WERI-Rb-1 (cell line): ENCODE measurements around the gene ZBTB18.

ENCODE experiments used
- DNase-seq: peaks from one replicate; pipeline ENCODE4 v3.0.0-alpha.2; 2020
- H3K27ac ChIP-seq: fragments of 250-450 bp; sonication (Bioruptor Pico); 2 replicates; pipeline ENCODE4 v1.5.1; 2020; ENCODE audit warnings: mild to moderate bottlenecking, moderate library complexity
- H3K27me3 ChIP-seq: fragments of 250-450 bp; sonication (Bioruptor Pico); 2 replicates; pipeline ENCODE4 v1.5.1; 2021; ENCODE audit warnings: mild to moderate bottlenecking, low read depth, moderate library complexity; ENCODE audit not compliant: insufficient read depth, severe bottlenecking
- H3K36me3 ChIP-seq: fragments of 250-450 bp; sonication (Bioruptor Pico); 2 replicates; pipeline ENCODE4 v1.5.1; 2020; ENCODE audit warnings: mild to moderate bottlenecking, moderate library complexity
- H3K4me3 ChIP-seq: 2 replicates; pipeline ENCODE4 v1.5.1; 2011; ENCODE audit warnings: low read depth, mild to moderate bottlenecking, control low read depth, low read length
- H3K9me3 ChIP-seq: fragments of 250-450 bp; sonication (Bioruptor Pico); 2 replicates; pipeline ENCODE4 v1.5.1; 2021; ENCODE audit warnings: mild to moderate bottlenecking, moderate library complexity; ENCODE audit not compliant: severe bottlenecking
- CTCF ChIP-seq: IDR thresholded peaks from 2 replicates; pipeline ENCODE4 v1.5.1; 2011; ENCODE audit warnings: low read depth, mild to moderate bottlenecking, control low read depth, inconsistent platforms, low read length

Gene ZBTB18

GRCh38 chr1:244065063-244065793, 14.1 kb downstream of the ZBTB18 start:
- peaks cover 4% of the 10 kb centered on the region for H3K9me3 ChIP-seq
- H3K27ac ChIP-seq, result peak overlapping the region; percentile 25
- TF ChIP-seq CTCF, result no peak
- peak; percentile 46 for DNase-seq
- no peaks in the 10 kb centered on the region for H3K36me3 ChIP-seq
- H3K4me3 ChIP-seq, result no peak overlapping the region
- no peaks in the 10 kb centered on the region for H3K27me3 ChIP-seq

GRCh38 chr1:244065960-244066388, 14.9 kb downstream of the ZBTB18 start:
- peaks cover 4% of the 10 kb centered on the region for H3K9me3 ChIP-seq
- no peaks in the 10 kb centered on the region for H3K27me3 ChIP-seq
- H3K36me3 ChIP-seq, result no peaks in the 10 kb centered on the region
- H3K4me3 ChIP-seq, result no peak overlapping the region
- no peak for DNase-seq
- H3K27ac ChIP-seq, result no peak overlapping the region
- no peak for TF ChIP-seq CTCF

- TF ChIP-seq CTCF, result no peak
- Histone ChIP-seq H3K27ac (no peak overlapping the region), H3K9me3 (peaks cover 4% of the 10 kb centered on the region), H3K36me3 (no peaks in the 10 kb centered on the region), H3K4me3 (no peak overlapping the region), H3K27me3 (no peaks in the 10 kb centered on the region)
- DNase-seq, result no peak
Measured at GRCh38 chr1:244066954-244067716, 16.1 kb downstream of the ZBTB18 start.

- TF ChIP-seq CTCF, result no peak
- no peak overlapping the region for H3K4me3 ChIP-seq
- no peak overlapping the region for H3K27ac ChIP-seq
- H3K9me3 ChIP-seq, result peaks cover 4% of the 10 kb centered on the region
- no peaks in the 10 kb centered on the region for H3K36me3 ChIP-seq
- no peaks in the 10 kb centered on the region for H3K27me3 ChIP-seq
- DNase-seq, result no peak
Measured at GRCh38 chr1:244067893-244068292, 16.8 kb downstream of the ZBTB18 start.

GRCh38 chr1:244068567-244068966, 17.5 kb downstream of the ZBTB18 start:
- no peak overlapping the region for H3K27ac ChIP-seq
- no peaks in the 10 kb centered on the region for H3K27me3 ChIP-seq
- H3K4me3 ChIP-seq, result no peak overlapping the region
- peaks cover 4% of the 10 kb centered on the region for H3K9me3 ChIP-seq
- no peak for TF ChIP-seq CTCF
- no peaks in the 10 kb centered on the region for H3K36me3 ChIP-seq
- no peak for DNase-seq
